Activated B cell treated with CpG ODN at 0.5 μM for 24 hours (primary cell): ENCODE measurements around the gene TRO. TPM values are rescaled to one million over a fixed set of nuclear protein-coding genes. Genes with fewer than 3 reads are reported as not detected.

Experiments
- ATAC-seq: fragments of 200-7000 bp; cut with Tn5 transposase; one replicate; pipeline ENCODE4 v1.10.0; 2021; ENCODE audit warnings: low read depth, mild to moderate bottlenecking, moderate library complexity
- CTCF ChIA-PET: fragments of 350-600 bp; sonication (Branson Sonifier 250); formaldehyde crosslinking; loops from one replicate; lab custom pipeline; 2021; ENCODE audit warnings: antibody characterized with exemption; lab: Charles Lee
- POLR2A ChIA-PET: fragments of 350-600 bp; sonication (Branson Sonifier 250); formaldehyde crosslinking; loops from one replicate; lab custom pipeline; 2021; ENCODE audit warnings: antibody characterized with exemption; lab: Charles Lee
- DNase-seq: peaks from one replicate; pipeline ENCODE4 v3.0.0; 2022
- H3K27ac Mint-ChIP-seq: one replicate; pipeline ENCODE4 v1.8.0; 2020; ENCODE audit warnings: mixed read lengths
- H3K27me3 Mint-ChIP-seq: one replicate; pipeline ENCODE4 v1.8.0; 2021; ENCODE audit warnings: mixed read lengths
- H3K36me3 Mint-ChIP-seq: one replicate; pipeline ENCODE4 v1.8.0; 2021; ENCODE audit warnings: low read depth, mixed read lengths
- H3K4me1 Mint-ChIP-seq: one replicate; pipeline ENCODE4 v1.8.0; 2021; ENCODE audit warnings: mixed read lengths
- H3K4me3 Mint-ChIP-seq: one replicate; pipeline ENCODE4 v1.8.0; 2020; ENCODE audit warnings: mild to moderate bottlenecking, mixed read lengths
- H3K9me3 Mint-ChIP-seq: one replicate; pipeline ENCODE4 v1.8.0; 2020; ENCODE audit warnings: mixed read lengths
- CTCF ChIP-seq: fragments of 200-600 bp; IDR thresholded peaks from one replicate; pipeline ENCODE4 v1.8.0; 2022; ENCODE audit warnings: antibody characterized with exemption, mild to moderate bottlenecking
- intact Hi-C: fragments of 100-400 bp; cut with micrococcal nuclease; formaldehyde crosslinking; loops from one replicate; pipeline ENCODE4 v1.15.1; 2024
- total RNA-seq: library from RNA; stranded (reverse); gene quantifications from 2 replicates; pipeline ENCODE4 v1.2.3, GENCODE V29; 2022

TRO gene
- total RNA-seq, 1 donor from 2014 or later, result 2.6 TPM

GRCh38 chrX:54921427-54922021 lies 900 bp downstream of the TRO start:
- H3K4me1 Mint-ChIP-seq, result peaks cover 17% of the 10 kb centered on the region
- ATAC-seq (peak; percentile 52), DNase-seq (peak; percentile 19)
- H3K36me3 Mint-ChIP-seq, result no peaks in the 10 kb centered on the region
- ChIA-PET CTCF (no interaction called here), POLR2A (no interaction called here)
- no peaks in the 10 kb centered on the region for H3K9me3 Mint-ChIP-seq
- peak overlapping the region; percentile 88 for H3K4me3 Mint-ChIP-seq
- no peaks in the 10 kb centered on the region for H3K27me3 Mint-ChIP-seq
- H3K27ac Mint-ChIP-seq, result no peak overlapping the region
- intact Hi-C loops, result no loop called here
- TF ChIP-seq CTCF, result no peak

GRCh38 chrX:54922547-54922946 lies 1.9 kb downstream of the TRO start:
- Mint-ChIP-seq H3K36me3 (no peaks in the 10 kb centered on the region), H3K4me1 (peaks cover 17% of the 10 kb centered on the region), H3K4me3 (no peak overlapping the region), H3K9me3 (no peaks in the 10 kb centered on the region), H3K27ac (no peak overlapping the region), H3K27me3 (no peaks in the 10 kb centered on the region)
- ATAC-seq, result no peak
- CTCF ChIA-PET, result no interaction called here
- no peak for TF ChIP-seq CTCF
- no peak for DNase-seq
- intact Hi-C loops, result no loop called here
- POLR2A ChIA-PET, result no interaction called here

- ATAC-seq, result no peak
- Mint-ChIP-seq H3K27ac (no peak overlapping the region), H3K4me3 (no peak overlapping the region), H3K9me3 (no peaks in the 10 kb centered on the region), H3K36me3 (no peaks in the 10 kb centered on the region), H3K27me3 (no peaks in the 10 kb centered on the region), H3K4me1 (peaks cover 17% of the 10 kb centered on the region)
- ChIA-PET CTCF (no interaction called here), POLR2A (no interaction called here)
- DNase-seq, result no peak
- no peak for TF ChIP-seq CTCF
- intact Hi-C loops, result no loop called here
These were observed 2.8 kb downstream of the TRO start for GRCh38 chrX:54923376-54923775.

- Mint-ChIP-seq H3K4me1 (peaks cover 3% of the 10 kb centered on the region), H3K27me3 (no peaks in the 10 kb centered on the region), H3K27ac (no peak overlapping the region), H3K36me3 (no peaks in the 10 kb centered on the region), H3K9me3 (no peaks in the 10 kb centered on the region), H3K4me3 (no peak overlapping the region)
- ATAC-seq (no peak), DNase-seq (no peak)
- POLR2A ChIA-PET, result no interaction called here
- TF ChIP-seq CTCF, result no peak
- CTCF ChIA-PET, result no interaction called here
- intact Hi-C loops, result no loop called here
These were observed 6.4 kb downstream of the TRO start for GRCh38 chrX:54926978-54927377.

- no peak for TF ChIP-seq CTCF
- Mint-ChIP-seq H3K4me3 (no peak overlapping the region), H3K9me3 (no peaks in the 10 kb centered on the region), H3K36me3 (no peaks in the 10 kb centered on the region), H3K27ac (no peak overlapping the region), H3K27me3 (no peaks in the 10 kb centered on the region), H3K4me1 (no peaks in the 10 kb centered on the region)
- CTCF ChIA-PET, result no interaction called here
- POLR2A ChIA-PET, result no interaction called here
- no peak for ATAC-seq
- DNase-seq, result no peak
- intact Hi-C loops, result no loop called here
These were observed 8.3 kb downstream of the TRO start for GRCh38 chrX:54928876-54929275.
